22Rv1 (cell line): ENCODE data around the gene DYNLT1.

Source experiments
- ZFX ChIP-seq: fragments of 450-650 bp; IDR thresholded peaks from 2 replicates; pipeline ENCODE4 v1.6.1; 2017; ENCODE audit warnings: antibody characterized with exemption, borderline replicate concordance
- TF ChIP-seq, protein P1 (sequence below): fragments of 450-650 bp; IDR thresholded peaks from 2 replicates; pipeline ENCODE4 v1.5.1; 2017; ENCODE audit warnings: mild to moderate bottlenecking

DNA sequence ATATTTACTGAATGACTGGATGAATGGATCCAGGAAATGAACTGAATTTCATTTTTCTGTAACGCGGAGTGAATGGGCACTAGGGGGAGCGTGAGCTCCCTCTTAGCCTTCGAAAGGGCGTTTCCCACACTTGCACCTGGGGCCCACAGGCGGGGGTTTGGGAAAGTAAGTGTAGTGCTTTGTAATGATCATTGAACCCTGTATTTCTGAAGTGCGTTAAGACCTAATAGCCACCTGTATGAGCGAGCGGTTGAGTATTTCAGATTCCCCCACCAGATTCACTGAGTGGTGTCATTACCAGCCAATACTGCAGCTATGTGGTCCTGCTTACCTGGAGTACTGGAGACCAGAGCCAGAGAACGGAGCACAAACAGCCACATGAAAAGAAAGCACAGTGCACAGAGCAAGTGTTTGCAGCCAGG lies 15.8 kb upstream of the DYNLT1 start:
- TF ChIP-seq, protein P1, sequence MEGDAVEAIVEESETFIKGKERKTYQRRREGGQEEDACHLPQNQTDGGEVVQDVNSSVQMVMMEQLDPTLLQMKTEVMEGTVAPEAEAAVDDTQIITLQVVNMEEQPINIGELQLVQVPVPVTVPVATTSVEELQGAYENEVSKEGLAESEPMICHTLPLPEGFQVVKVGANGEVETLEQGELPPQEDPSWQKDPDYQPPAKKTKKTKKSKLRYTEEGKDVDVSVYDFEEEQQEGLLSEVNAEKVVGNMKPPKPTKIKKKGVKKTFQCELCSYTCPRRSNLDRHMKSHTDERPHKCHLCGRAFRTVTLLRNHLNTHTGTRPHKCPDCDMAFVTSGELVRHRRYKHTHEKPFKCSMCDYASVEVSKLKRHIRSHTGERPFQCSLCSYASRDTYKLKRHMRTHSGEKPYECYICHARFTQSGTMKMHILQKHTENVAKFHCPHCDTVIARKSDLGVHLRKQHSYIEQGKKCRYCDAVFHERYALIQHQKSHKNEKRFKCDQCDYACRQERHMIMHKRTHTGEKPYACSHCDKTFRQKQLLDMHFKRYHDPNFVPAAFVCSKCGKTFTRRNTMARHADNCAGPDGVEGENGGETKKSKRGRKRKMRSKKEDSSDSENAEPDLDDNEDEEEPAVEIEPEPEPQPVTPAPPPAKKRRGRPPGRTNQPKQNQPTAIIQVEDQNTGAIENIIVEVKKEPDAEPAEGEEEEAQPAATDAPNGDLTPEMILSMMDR, result peak; percentile 79
- no peak for TF ChIP-seq ZFX
